Activated T-helper 1 cell treated with Interleukin-2 at 50 U/mL for 16 hours (primary cell): ENCODE data around the gene PTGS2.

Experiments
- DNase-seq: peaks from one replicate; pipeline ENCODE4 v3.0.0-alpha.2; 2020; ENCODE audit warnings: low read depth

Gene PTGS2

DNA sequence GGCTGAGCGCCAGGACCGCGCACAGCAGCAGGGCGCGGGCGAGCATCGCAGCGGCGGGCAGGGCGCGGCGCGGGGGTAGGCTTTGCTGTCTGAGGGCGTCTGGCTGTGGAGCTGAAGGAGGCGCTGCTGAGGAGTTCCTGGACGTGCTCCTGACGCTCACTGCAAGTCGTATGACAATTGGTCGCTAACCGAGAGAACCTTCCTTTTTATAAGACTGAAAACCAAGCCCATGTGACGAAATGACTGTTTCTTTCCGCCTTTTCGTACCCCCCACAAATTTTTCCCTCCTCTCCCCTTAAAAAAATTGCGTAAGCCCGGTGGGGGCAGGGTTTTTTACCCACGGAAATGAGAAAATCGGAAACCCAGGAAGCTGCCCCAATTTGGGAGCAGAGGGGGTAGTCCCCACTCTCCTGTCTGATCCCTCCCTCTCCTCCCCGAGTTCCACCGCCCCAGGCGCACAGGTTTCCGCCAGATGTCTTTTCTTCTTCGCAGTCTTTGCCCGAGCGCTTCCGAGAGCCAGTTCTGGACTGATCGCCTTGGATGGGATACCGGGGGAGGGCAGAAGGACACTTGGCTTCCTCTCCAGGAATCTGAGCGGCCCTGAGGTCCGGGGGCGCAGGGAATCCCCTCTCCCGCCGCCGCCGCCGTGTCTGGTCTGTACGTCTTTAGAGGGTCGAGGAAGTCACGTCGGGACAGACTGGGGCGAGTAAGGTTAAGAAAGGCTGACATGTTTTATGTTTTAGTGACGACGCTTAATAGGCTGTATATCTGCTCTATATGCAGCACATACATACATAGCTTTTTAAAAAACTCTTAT is at the start of gene PTGS2:
Gene PTGS2, minus strand, starts transcription at position 179 of the 817 bp plus-strand sequence. Its CDS starts 133 bp downstream, at position 46.
- DNase-seq: no peak

GRCh38 chr1:186722711-186723309 is 42.6 kb upstream of the PTGS2 start:
- DNase-seq: no peak

- no peak for DNase-seq
Observed at GRCh38 chr1:186717286-186717685, 37.1 kb upstream of the PTGS2 start.

DNA sequence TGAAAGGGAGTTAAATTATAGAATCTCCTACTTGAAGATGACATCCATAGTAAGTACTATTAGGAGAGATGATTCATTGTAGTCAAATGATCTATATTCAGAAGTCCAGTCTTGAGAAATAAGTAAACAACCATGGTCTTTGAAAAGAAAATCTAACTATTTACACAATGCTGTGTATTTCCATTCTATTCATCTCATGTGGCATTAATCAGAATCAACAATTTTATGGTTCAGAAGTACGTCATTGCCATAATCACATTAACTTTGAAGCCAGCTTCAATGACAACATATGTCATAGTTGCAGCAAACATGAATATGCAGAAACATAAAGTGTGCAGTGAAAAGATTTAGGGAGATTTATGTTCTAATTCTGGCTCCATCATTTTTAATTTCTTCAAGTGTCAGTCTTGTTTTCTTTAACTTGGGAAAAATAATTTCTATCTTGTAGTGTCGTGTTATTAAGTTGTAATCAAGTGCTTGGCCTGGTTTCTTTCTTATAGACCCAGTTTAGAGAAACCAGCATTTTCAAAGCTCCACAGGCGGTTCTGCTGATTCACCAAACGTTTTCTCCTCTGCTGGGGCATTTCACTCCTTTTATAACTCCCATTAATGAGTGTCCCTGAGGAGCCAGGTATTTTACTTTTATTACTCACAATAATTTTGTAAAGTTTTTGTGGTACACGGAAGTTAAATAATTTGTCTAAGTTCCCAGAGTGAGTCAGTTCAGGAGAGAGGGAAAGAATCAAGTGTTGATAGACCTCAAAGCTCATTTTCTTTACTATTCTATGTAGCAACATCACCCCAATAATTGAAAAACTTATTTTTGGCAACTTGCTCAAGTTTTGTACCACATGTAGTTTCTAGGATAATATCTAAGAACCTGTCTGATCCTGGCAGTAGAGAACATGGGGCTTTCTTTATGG is 35.9 kb upstream of the PTGS2 start:
- DNase-seq: no peak

DNA sequence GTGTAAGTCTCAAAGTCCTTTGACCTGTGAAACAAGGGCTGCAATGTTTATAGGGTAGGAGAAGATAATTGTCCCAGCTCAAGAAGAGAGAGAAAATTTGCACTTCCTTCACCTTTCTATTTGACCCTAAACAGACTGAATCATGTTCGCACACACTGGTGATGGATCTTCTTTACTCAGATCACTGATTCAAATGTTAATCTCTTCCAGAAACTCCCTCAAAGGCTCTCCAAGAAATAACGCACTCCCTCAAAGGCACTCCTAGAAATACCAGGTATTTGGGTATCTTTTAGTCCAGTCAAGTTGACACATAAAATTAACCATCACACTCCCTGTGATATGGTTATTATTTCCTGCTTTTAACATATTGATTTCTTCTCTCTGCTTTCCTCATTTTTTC is 30.5 kb upstream of the PTGS2 start:
- DNase-seq: no peak

GRCh38 chr1:186708694-186709097 is 28.5 kb upstream of the PTGS2 start:
- DNase-seq: no peak

DNA sequence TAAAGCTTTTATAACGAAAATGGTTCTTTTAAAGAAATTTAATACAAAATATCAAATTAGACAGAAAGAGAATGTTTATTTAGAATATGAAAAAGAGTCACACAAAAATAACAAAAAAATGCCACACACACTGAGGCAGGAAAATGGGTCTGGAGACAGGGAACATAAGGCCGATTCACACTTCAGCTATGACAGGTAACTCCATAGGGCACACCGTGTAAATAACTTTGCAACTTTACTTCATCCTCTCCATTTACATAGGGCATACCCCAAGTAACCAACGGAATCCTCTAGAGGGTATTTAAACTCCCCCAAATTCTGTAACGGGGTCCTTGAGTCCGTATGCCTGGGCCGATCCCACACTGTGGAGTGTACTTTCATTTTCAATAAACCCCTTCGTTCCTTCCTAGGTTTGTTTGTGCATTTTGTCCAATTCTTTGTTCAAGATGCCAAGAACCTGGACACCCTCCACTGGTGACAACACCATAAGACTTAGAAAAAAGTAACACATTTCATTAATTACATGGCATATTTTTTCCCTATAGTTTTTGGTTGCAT is 23.1 kb upstream of the PTGS2 start:
- no peak for DNase-seq

GRCh38 chr1:186700722-186701121 is 20.5 kb upstream of the PTGS2 start:
- DNase-seq: no peak

- DNase-seq: no peak
Observed at GRCh38 chr1:186699519-186699918, 19.3 kb upstream of the PTGS2 start.

DNA sequence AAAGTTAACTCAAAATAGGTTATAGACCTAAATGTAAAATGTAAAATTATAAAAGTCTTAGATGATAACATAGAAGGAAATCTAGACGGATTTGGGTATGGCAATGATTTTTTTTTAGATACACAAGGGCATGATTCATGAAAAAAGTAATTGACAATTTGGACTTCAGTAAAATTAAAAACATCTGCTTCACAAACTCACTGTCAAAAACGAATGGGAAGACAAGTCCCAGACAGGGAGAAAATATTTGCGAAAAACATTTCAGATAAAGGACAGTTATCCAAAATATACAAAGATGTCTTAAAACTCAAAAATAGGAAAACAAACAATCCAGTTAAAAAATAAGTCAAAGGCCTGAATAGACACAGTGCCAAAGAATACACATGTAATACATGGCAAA is 9.7 kb upstream of the PTGS2 start:
- no peak for DNase-seq

DNA sequence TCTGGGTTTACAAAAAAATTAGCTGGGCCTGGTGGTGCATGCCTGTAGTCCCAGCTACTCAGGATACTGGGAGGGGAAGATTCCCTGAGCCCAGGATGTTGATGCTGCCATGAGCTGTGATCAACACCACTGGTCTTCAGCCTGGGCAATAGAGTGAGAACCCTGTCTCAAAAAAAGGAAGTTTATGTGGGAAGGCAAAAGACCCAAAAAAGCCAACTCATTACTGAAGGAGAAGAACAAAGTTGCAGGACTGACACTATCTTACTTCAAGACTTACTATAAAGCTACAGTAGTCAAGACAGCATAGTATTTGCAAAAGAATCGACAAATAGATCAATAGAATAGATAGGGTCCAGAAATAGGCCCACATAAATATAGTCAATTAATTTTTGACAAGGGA is 9.2 kb upstream of the PTGS2 start:
- no peak for DNase-seq

- DNase-seq: no peak
Observed at GRCh38 chr1:186683652-186684410, 3.6 kb upstream of the PTGS2 start.

DNA sequence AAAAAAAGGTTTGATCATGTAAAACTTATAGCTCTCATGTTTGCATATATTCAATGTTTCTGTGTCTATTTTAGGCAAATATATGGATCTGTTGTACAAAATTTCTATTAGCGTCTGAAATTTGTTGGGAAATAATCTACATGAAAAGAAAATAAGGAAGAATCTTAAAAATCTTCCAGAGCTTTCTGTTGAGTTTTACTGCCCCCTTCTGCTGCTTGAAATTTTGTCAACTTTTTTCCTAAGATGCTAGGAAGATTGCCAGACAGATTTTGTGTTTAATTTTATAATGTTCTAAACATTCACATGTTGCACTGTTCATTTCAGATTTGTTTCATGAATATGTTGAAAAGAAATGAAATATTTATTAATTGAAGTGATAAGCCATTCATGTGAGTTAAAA is 2.5 kb upstream of the PTGS2 start:
- DNase-seq: no peak

DNA sequence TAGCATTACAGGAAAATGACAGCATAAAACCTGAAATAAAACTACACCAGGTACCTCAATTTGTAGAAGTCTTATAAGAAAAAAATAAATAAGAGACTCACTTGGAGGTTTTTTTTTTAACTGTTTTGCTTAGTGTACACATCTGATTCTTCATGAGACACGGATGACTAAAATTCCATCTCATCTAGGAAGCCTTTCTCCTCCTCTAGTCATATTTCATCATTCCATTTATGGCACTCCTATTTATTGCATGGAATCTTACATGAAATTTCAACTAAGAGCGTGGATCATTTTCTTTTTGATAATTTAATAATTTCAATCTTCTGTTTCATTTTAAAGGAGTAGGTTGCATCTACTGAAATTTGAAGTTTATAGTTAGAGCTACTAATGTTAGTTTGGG is 1.6 kb upstream of the PTGS2 start:
- no peak for DNase-seq

- DNase-seq: no peak
Observed at GRCh38 chr1:186681121-186681520, 898 bp upstream of the PTGS2 start.

- DNase-seq: no peak
Observed at GRCh38 chr1:186679924-186680244, 339 bp downstream of the PTGS2 start.

GRCh38 chr1:186678155-186678554 is 2.1 kb downstream of the PTGS2 start:
- DNase-seq: no peak

DNA sequence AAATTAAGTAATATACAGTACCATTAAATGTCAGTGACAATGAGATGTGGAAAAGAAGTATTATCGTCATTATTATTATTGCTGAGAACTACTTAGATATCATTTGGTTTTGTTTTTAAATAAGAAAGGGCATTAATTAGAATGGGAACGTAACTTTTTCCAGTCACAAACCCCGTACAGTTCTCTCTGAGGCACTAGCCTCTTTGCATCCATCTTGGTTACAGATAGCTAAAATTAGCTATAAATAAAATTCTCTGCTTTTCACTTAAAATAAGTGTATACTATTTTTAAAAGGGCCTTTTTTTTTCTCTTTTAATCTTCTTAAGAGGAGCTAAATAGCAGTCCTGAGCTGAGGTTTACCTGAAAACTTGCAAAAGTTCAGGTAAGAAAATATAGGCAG is 7.6 kb downstream of the PTGS2 start:
- no peak for DNase-seq

DNA sequence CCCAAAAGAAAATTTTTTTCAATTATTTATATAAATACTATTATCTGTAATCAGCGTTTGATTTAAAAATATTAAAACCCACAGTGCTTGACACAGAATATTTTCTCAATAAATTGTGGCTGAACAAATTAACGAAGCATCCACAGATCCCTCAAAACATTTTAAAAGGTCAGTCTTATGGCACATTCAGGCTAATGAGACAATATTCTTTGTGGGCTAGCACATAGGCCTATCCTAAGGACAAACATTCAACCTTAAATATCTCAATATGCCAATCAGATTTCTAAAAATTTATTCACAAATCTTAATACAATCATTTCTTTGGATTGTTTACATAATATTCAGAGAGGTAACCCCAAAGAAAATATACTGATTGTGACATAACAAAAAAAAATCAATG is 8.1 kb downstream of the PTGS2 start:
- no peak for DNase-seq

DNA sequence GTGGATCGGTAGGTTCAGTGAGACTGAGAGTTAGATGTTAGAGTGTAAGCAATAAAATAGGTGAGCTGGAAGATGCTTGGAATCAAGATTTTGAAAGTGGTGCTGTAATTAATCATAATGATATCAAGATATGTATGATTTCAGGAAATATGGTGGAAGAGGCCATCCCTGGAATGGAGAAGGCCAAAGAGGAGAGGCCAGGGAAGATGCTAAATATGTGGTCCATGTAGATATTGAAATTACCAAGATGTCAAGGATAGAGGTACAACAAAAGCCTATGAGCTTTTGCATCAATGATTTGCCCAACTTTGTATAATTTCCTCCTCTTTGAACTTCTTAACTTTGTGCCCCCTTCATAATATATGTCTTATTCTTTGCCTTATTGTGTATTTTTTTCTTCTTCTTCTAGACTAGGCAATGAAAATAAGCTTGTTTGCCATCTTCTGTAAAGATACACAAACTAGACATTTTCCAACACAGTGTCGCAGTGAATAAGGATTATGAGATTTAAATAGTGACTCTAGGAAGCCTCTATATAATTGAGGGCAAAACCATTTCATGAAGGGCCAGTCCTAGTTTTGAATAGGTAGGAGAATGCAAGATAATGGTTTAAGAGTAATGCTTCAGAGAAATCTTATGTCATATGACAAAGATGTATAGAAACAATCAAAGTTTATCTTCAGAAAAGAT is 8.9 kb downstream of the PTGS2 start:
- no peak for DNase-seq
